GM18867 (cell line): ENCODE results near the gene EXPH5.

ENCODE experiments used
- ATAC-seq: cut with Tn5 transposase; IDR thresholded peaks from one replicate; pipeline ENCODE4 v1.9.1; 2021; ENCODE audit warnings: mild to moderate bottlenecking, moderate library complexity; ENCODE audit not compliant: unreplicated experiment

The EXPH5 gene

GRCh38 chr11:108474664-108475463 lies 118.7 kb downstream of the EXPH5 start:
- ATAC-seq = peak; percentile 61

GRCh38 chr11:108472681-108473080 lies 120.9 kb downstream of the EXPH5 start:
- ATAC-seq = no peak

GRCh38 chr11:108468478-108468864 lies 125.1 kb downstream of the EXPH5 start:
- ATAC-seq = no peak

GRCh38 chr11:108467091-108467823 lies 126.3 kb downstream of the EXPH5 start, which contains the start of gene C11orf65:
Gene C11orf65, minus strand, starts transcription at chr11:108467529. Its CDS starts 5,970 bp downstream, at chr11:108461559.
- peak; percentile 99 for ATAC-seq

GRCh38 chr11:108466405-108466804 lies 127.2 kb downstream of the EXPH5 start:
- ATAC-seq = no peak
